ENCODE measurements around the gene OR10A7. TPM values are rescaled to one million over a fixed set of nuclear protein-coding genes. Genes with fewer than 3 reads are reported as not detected.

The OR10A7 gene
- total and polyA plus RNA-seq, 2 experiments from 2014 or later: not detected

DNA sequence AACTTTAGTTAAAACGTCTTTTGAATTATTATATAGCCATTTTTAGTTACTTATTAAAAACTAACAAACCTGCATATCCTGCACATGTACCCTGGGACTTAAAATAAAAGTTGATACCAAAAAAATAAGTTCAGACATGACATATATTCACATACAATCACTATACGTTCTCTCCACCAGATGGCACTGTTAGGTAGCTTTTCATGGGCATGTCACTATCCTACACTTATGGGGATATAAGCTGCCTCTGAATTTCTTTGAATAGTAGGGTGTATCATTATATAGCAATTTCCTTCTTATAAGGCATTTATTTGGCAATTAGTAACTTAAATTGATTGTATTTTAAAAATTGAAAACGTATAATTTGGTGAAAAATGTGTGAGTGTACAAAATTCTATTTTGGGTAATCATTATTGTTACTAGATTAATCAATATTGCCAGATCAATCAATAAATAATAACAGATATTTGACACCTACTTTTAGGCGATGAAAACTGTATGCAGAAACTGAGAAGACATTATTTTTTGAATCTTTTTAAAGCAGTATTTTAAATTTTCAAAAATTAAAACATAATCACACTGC, 31.8 kb upstream of the OR10A7 start:
- TF ChIP-seq, protein P1, sequence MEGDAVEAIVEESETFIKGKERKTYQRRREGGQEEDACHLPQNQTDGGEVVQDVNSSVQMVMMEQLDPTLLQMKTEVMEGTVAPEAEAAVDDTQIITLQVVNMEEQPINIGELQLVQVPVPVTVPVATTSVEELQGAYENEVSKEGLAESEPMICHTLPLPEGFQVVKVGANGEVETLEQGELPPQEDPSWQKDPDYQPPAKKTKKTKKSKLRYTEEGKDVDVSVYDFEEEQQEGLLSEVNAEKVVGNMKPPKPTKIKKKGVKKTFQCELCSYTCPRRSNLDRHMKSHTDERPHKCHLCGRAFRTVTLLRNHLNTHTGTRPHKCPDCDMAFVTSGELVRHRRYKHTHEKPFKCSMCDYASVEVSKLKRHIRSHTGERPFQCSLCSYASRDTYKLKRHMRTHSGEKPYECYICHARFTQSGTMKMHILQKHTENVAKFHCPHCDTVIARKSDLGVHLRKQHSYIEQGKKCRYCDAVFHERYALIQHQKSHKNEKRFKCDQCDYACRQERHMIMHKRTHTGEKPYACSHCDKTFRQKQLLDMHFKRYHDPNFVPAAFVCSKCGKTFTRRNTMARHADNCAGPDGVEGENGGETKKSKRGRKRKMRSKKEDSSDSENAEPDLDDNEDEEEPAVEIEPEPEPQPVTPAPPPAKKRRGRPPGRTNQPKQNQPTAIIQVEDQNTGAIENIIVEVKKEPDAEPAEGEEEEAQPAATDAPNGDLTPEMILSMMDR (IDR thresholded peaks at IDR 0.05; ENCODE audit: low read depth, low read length): peak; percentile 67
- DNase-seq (ENCODE audit: low read depth in 1 of 2, low spot score in 1 of 2): peak; percentile 78 to 87
- Histone ChIP-seq H3K27ac (no peak overlapping the region), H3K4me3 (no peak overlapping the region), H3K36me3 (no peaks in the 10 kb centered on the region), H3K4me1 (ENCODE audit: low read depth) (no peaks in the 10 kb centered on the region), H3K27me3 (no peaks in the 10 kb centered on the region), H3K9me3 (ENCODE audit: low read depth) (no peaks in the 10 kb centered on the region)

- Histone ChIP-seq H3K9me3 (ENCODE audit: low read depth) (no peaks in the 10 kb centered on the region), H3K4me3 (no peak overlapping the region), H3K27me3 (no peaks in the 10 kb centered on the region), H3K27ac (no peak overlapping the region), H3K4me1 (ENCODE audit: low read depth) (no peaks in the 10 kb centered on the region), H3K36me3 (no peaks in the 10 kb centered on the region)
- DNase-seq (ENCODE audit: low read depth in 1 of 2, low spot score in 1 of 2): no peak
- TF ChIP-seq, protein P1 (IDR thresholded peaks at IDR 0.05; ENCODE audit: low read depth, low read length): no peak
Measured at GRCh38 chr12:55194382-55194781, 26.4 kb upstream of the OR10A7 start.

DNA sequence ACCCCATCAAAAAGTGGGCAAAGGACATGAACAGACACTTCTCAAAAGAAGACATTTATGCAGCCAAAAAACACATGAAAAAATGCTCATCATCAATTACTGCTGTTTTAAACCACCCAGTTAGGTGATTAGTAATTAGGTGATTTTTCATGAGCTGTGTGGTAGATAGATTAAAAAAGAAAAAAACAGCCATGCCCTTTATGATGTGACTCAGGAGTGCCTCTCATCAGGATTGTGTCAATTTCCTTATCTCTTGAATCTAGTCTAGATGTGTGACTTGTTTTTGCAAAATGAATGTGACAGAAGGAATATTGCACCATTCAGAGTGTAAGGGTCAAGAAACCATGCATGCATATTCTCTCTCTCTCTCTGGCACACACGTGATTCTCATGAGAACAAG, 5.7 kb downstream of the OR10A7 start:
- no peaks in the 10 kb centered on the region for H3K27me3 ChIP-seq

GRCh38 chr12:55227643-55228042, 6.8 kb downstream of the OR10A7 start:
- no peaks in the 10 kb centered on the region for H3K36me3 ChIP-seq
- no peak overlapping the region for H3K4me3 ChIP-seq
- TF ChIP-seq, protein P1 (IDR thresholded peaks at IDR 0.05; ENCODE audit: low read depth, low read length): no peak
- no peak for DNase-seq (ENCODE audit: low read depth in 1 of 2, low spot score in 1 of 2)
- no peaks in the 10 kb centered on the region for H3K9me3 ChIP-seq (ENCODE audit: low read depth)
- no peaks in the 10 kb centered on the region for H3K4me1 ChIP-seq (ENCODE audit: low read depth)
- H3K27ac ChIP-seq: no peak overlapping the region
- no peaks in the 10 kb centered on the region for H3K27me3 ChIP-seq

More for the DNA sequence above, 5.7 kb downstream of the OR10A7 start:
- H3K4me3 ChIP-seq: no peak overlapping the region
- no peaks in the 10 kb centered on the region for H3K36me3 ChIP-seq
- H3K4me1 ChIP-seq (ENCODE audit: low read depth): no peaks in the 10 kb centered on the region
- H3K9me3 ChIP-seq (ENCODE audit: low read depth): no peaks in the 10 kb centered on the region
- no peak overlapping the region for H3K27ac ChIP-seq
- DNase-seq (ENCODE audit: low read depth in 1 of 2, low spot score in 1 of 2): no peak
- TF ChIP-seq, protein P1 (IDR thresholded peaks at IDR 0.05; ENCODE audit: low read depth, low read length): no peak

GRCh38 chr12:55244309-55244708, 23.5 kb downstream of the OR10A7 start, which contains the start of gene OR6C74:
TSS of gene OR6C74 (plus strand) at chr12:55244609. CDS start at chr12:55247288, 2,679 bp downstream.
- Histone ChIP-seq H3K9me3 (ENCODE audit: low read depth) (no peaks in the 10 kb centered on the region), H3K27ac (no peak within 1 kb of the TSS), H3K4me3 (no peak within 1 kb of the TSS), H3K36me3 (no peaks in the 10 kb centered on the region), H3K27me3 (no peaks in the 10 kb centered on the region), H3K4me1 (ENCODE audit: low read depth) (no peaks in the 10 kb centered on the region)
- TF ChIP-seq, protein P1 (IDR thresholded peaks at IDR 0.05; ENCODE audit: low read depth, low read length): no peak
- no peak for DNase-seq (ENCODE audit: low read depth in 1 of 2, low spot score in 1 of 2)

Measured in cardiac muscle cell (in vitro differentiated cells and primary cell).